HK-2 (cell line): Measurements from ENCODE around the gene FGD4.

ENCODE experiments used
- DNase-seq: peaks from one replicate; pipeline ENCODE4 v3.0.0-alpha.2; 2018; ENCODE audit not compliant: unreplicated experiment

Gene FGD4

DNA sequence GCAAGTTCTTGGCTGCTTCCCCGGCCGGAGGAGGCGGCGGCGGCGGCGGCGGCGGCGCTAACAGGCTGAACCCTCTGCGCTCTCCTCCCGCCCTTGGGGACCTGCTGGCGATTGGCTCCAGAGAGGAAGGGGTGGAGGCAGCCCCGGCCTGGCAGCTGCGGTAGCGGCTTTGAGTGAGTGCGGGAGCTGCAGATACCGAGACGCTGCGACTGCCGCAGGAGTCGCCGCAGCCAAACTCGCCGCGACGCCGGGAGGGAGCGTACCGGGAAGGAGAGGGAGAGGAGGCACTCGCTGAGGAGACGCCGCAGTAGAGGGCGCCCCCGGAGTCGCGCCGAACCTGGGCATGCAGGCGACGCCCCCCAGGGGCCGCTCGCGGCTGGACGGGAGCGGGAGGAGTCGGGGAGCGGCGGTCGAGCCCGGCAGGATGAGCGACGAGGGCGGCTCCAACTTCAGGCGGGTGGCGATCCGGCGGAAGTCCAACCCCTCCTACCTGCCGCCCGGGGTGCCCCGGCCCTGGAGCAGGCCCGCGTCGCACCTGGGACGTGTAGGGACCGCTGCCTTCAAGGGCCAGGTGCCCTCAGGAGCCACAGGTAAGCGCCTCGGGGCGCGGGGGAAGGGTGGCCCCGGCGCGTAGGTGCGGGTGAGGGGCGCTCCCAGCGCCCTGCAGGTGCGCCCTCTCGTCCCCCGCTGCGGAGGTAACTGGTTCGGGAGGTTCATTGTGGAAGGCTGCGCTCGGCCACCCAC lies at the start of gene FGD4:
Gene FGD4, plus strand, starts transcription at position 189 of the 744 bp plus-strand sequence.
- peak; percentile 88 for DNase-seq

GRCh38 chr12:32353540-32353939 lies 45.8 kb upstream of the FGD4 start:
- DNase-seq: no peak

DNA sequence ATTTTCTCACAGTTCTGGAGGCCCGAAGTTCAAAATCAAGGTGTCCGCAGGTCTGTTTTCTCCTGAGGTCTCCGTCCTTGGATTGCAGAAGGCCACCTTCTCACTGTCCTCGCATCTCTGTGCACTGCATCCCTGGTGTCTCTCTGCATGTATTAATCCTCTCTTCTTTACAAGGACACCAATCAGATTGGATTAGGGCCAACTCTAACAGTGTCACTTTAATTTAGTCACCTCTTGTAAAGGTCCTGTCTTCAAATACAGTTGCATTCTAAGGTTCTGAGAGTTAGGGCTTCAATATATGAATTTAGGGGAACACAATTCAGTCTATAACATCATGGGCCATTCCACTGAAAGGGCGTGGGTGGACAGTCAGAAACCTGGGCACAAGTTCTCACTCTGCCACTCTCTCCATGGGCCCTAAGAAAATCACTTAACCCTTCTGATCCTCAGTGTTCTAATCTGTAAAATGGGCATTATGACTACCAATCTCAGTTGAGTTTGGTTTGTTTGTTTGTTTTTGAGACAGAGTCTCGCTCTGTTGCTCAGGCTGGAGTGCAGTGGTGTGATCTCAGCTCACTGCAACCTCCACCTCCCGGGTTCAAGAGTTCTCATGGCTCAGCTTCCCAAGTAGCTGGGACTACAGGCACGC lies 41.6 kb upstream of the FGD4 start:
- no peak for DNase-seq

- no peak for DNase-seq
Observed at GRCh38 chr12:32360956-32361355, 38.4 kb upstream of the FGD4 start.

- no peak for DNase-seq
Observed at GRCh38 chr12:32362892-32363291, 36.5 kb upstream of the FGD4 start.

DNA sequence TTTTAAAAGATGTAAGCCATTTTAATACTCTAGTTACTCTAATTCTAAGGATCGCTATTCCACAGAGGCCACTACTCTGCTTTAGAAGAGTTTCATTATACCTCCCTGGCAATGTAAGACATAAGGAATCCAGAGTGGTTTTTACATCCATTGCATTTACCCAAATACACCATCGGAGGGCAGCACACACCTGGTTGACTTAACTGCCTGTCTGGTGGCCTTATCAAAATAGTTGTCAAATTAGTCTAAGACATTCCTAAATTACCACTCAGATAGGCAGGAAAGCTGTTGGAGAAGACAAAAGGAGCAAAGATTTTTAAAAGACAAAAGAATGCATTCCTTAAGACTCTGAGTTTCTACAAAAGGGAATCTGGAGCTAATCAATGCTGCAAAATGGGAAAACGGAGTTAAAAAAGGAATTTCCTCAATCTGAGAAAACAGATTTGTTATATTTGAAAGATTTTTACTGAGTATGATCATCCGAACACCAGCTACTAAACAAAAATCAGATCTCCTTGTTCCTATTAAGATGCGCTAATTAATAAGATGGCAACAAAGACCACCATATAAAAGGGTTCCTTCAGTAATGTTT lies 33.8 kb upstream of the FGD4 start:
- DNase-seq: peak; percentile 45

DNA sequence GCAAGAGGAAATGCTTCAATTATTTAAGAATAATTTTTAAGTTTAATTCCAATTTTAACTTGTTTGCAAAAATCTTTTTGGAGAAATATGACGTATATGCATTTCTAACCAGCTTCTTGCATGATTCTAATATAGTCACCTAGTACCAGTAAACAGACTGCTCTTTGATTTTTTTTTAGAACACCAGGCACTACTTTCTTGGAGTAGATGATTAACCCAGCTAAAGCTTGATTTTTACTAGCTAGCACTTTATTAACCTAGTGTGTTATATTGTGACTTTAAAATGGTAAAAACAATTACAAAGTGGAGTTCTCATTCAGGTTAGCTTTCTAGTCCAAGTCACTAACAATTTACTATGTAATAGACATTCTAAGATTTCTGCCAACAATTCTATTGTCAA lies 32.6 kb upstream of the FGD4 start:
- DNase-seq: no peak

- DNase-seq: no peak
Observed at GRCh38 chr12:32367381-32367780, 32.0 kb upstream of the FGD4 start.

DNA sequence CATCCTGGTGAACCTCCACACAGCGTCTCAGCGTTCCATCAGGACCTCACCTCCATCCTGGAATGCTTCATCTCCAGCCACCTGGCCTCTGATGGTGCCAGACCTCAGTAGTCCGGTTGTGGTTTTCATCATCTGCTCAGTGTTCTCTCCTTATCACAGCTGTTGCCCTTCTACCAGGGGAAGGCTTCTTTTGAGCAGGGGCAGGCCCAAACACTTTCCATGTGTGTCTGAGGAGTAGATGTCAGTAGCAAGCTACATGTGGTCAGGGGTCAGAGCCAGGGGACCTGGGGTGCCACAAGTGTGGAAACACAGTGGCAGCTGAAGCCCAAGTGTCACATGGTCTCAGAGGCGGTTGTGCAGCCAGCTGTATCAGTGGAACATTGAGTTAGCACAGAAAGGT lies 30.2 kb upstream of the FGD4 start:
- DNase-seq: no peak

GRCh38 chr12:32377344-32378055 lies 21.9 kb upstream of the FGD4 start:
- DNase-seq: no peak

- no peak for DNase-seq
Observed at GRCh38 chr12:32379213-32379612, 20.1 kb upstream of the FGD4 start.

DNA sequence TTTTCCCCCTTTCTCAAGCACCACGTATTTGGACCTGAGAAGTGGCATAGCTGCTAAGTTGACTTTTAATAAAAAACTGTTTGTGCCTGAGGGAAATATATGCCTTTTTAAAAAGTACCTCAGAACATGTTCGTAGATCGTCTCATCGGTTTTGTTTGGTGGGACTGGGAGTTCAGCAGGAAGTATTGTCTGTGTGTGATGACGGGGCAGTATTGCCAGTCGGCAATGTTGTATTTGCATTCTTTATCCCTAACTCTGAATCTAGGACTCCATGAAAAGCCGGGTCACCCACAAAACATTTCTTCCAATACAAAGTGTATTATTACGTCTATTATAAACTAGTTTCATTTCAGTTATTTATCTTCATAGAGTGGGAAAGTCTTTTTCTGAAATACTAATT lies 19.7 kb upstream of the FGD4 start:
- DNase-seq: no peak

- no peak for DNase-seq
Observed at GRCh38 chr12:32382226-32382625, 17.1 kb upstream of the FGD4 start.

DNA sequence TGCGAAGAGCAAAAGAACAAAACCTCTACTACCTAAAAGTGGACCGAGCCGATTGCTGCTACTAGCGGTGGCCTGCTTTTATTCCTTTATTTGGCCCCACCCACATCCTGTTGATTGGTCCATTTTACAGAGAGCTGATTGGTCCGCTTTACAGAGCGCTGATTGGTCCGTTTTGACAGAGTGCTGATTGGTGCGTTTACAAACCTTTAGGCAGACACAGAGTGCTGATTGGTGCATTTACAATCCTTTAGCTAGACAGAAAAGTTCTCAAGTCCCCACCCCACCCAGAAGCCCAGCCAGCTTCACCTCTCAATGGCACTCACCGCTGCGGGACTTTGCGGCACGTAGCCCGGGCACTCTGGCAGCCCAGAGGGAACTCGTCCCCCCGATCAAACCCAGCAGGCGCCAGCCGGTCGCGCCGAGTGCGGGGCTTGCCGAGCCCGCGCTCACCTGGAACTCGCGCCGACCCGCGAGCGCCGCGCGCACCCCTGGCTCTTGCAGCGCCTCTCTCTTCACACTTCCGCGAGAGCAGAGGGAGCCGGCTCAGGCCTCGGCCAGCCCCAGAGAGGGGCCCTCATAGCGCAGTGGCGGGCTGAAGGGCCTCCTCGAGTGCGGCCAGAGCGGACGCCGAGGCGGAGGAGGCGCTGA lies 8.7 kb upstream of the FGD4 start:
- DNase-seq: peak; percentile 43

GRCh38 chr12:32395026-32395425 lies 4.3 kb upstream of the FGD4 start:
- DNase-seq: no peak

- no peak for DNase-seq
Observed at GRCh38 chr12:32397696-32398095, 1.7 kb upstream of the FGD4 start.

DNA sequence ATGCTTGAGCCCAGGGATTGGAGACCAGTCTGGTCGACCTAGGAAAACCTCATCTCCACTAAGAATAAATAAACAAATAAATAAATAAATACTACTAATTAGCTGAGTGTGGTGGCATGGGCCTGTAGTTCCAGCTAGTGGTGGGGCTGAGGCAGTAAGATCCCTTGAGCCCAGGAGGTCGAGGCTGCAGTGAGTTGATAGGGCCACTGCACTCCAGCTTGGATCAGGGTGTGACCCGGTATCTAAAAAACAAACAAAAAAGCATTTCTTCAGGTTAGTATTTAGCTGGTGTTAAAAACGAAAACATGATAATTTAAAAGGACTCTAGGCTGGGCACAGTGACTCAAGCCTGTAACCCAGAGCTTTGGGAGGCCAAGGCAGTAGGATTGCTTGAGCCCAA lies 1.2 kb upstream of the FGD4 start:
- DNase-seq: no peak

GRCh38 chr12:32398816-32399369 lies 465 bp upstream of the FGD4 start:
- DNase-seq: peak; percentile 20

DNA sequence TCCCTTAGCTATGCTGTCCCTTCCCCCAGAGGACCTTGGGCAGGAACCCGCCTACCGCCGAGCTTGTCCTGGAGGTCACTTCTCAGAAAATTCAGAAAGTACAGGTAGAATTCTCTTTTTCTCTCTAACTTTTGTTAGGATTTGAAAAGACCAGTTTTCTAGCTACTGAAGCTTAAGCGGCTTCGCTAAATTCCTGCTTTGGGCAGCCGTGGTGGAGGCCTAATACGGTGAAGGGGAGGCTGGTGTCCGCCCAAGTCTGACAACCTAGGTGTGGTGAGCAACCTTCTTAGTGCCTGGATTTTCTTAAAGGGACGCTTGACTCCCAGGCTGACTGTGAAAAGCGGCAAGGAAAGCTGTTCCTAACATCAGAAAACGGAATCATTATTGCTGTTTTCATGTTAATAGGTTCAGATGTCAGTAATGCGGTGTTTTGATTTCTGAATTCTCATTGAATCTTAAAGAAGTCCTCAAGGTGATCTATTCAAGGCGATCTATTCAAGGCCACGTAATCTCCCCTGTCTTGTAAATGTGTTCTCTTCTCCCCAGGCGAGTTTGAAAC lies 835 bp downstream of the FGD4 start:
- no peak for DNase-seq

DNA sequence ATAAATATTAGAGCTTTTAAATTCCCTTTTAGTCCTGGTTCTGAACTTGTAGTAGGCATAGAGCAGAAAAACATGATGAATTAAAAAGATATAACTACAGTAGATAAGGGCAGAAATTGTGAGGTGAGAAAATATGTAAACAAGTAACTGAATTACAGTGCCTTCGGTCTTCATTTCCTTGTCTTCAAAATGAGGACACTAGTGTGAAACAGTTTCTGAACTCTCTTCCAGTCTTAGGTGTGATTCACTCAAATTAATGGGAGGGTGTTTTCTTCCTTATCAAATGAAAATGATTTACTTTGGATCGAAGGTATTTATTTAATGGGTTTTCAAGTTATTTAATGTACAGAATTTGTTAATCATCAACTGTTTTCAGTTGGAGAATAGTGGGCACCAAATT lies 1.5 kb downstream of the FGD4 start:
- no peak for DNase-seq

DNA sequence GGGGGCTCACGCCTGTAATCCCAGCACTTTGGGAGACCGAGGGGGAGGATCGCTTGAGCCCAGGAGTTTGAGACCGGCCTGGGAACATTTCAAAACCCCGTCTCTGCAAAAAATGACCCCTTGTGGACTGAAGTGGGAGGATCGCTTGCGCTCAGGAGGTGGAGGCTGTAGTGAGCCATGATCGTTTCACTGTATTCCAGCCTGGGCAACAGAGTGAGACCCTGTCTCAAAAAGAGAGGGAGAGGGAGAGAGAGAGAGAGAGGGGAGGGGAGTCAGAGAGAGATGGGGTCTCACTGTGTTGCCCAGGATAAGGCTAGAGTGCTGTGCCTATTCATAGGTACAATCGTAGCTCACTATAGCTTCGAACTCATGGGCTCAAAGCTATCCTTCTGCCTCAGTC lies 2.8 kb downstream of the FGD4 start:
- no peak for DNase-seq
